Sigmoid colon (tissue), 4 donors: ENCODE data around the gene CD2.

Experiments
- POLR2A ChIP-seq, 2 donors: fragments of 450-650 bp; IDR thresholded peaks; one replicate each; pipeline ENCODE4 v1.6.1; 2016; ENCODE audit warnings: antibody characterized with exemption in 2 of 2, mild to moderate bottlenecking in 2 of 2, moderate library complexity in 2 of 2
- POLR2AphosphoS5 ChIP-seq, 4 donors: sonication (generic); formaldehyde crosslinking; IDR thresholded peaks; one replicate each; pipeline ENCODE4 v1.6.1; 2017; ENCODE audit warnings: antibody characterized with exemption in 4 of 4
- TF ChIP-seq, protein P1 (sequence below), 4 experiments: fragments of 450-650 bp in 3 of 4; fragments of 200-600 bp in 1 of 4; IDR thresholded peaks; one replicate each; pipeline ENCODE4 v1.5.1; 2016 to 2019; ENCODE audit warnings: antibody characterized with exemption in 4 of 4, mild to moderate bottlenecking in 3 of 4, moderate library complexity in 2 of 4

DNA sequence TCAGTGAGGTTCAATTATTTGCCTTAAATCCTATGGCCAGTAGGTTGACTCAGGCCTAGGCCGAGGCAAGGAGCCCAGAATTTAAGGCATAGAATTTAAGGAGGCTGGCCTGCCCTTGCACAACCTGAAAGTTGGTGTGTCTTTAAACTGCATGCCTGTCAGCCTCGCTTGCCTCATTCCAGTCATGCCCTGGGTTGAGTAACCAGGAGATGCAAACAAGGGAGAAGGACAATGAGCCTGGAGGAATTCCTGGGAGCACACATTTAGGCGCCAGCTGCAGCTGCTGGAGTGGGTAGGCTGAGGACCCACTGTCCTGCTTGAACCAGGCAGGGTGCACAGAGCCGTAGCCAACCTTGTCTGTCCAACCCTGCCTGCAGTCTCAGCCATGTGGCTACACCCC lies 11.7 kb downstream of the CD2 start:
- TF ChIP-seq POLR2AphosphoS5 (IDR thresholded peaks at IDR 0.05), result no peak
- TF ChIP-seq, protein P1, sequence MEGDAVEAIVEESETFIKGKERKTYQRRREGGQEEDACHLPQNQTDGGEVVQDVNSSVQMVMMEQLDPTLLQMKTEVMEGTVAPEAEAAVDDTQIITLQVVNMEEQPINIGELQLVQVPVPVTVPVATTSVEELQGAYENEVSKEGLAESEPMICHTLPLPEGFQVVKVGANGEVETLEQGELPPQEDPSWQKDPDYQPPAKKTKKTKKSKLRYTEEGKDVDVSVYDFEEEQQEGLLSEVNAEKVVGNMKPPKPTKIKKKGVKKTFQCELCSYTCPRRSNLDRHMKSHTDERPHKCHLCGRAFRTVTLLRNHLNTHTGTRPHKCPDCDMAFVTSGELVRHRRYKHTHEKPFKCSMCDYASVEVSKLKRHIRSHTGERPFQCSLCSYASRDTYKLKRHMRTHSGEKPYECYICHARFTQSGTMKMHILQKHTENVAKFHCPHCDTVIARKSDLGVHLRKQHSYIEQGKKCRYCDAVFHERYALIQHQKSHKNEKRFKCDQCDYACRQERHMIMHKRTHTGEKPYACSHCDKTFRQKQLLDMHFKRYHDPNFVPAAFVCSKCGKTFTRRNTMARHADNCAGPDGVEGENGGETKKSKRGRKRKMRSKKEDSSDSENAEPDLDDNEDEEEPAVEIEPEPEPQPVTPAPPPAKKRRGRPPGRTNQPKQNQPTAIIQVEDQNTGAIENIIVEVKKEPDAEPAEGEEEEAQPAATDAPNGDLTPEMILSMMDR (IDR thresholded peaks at IDR 0.05), result no peak
- TF ChIP-seq POLR2A (IDR thresholded peaks at IDR 0.05), result no peak
